ENCODE data around the gene TEX10.
A peak's percentile ranks its signal among the peaks of the same experiment; 100 is the strongest.
"Not testable (repeated sequence)": the region's sequence is repeated elsewhere in the genome, so short reads cannot be mapped to it uniquely, and the experiment has no call there.

Gene TEX10

GRCh38 chr9:100352727-100353505 lies at the start of gene TEX10:
Gene TEX10 (minus strand): TSS chr9:100352942. CDS start chr9:100349363, 3,579 bp downstream.
- peak; percentile 74 for DNase-seq (ENCODE audit: low read depth, low spot score)

GRCh38 chr9:100401042-100401441 lies 48.3 kb upstream of the TEX10 start:
- DNase-seq (ENCODE audit: low read depth, low spot score) = no peak

DNA sequence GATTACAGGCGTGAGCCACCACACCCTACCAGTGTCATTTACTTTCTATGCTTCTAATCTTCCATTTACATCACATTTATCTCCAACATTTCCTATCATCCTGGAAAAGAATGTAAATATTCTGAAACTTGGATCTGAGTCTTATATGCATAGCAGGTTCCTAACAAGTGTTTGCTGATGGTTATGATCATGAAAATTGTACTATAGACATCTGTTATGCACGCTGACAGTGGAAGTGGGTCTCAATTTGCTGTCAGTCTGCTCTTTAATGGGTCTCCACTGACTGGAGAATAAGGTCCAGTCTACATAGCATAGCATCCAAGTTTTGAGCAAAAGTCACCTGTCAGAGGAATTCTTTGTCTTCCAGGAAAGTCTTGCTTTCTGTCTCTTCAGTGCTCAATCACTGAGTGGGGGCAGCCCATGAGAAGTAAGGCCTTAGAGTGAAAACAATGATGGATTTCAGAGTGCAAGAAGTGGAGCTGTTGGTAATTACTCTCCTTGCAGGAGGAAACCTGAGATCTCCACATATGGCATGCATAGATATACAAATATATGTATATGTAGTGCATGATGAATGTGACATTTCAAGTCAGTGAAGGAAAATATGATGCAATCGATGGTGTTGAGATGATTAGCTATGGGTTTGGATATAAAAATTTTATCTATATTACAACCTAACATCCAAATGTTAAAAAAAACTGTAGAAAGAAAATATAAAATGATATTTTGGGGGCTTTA lies 45.0 kb upstream of the TEX10 start:
- DNase-seq (ENCODE audit: low read depth, low spot score) = no peak

DNA sequence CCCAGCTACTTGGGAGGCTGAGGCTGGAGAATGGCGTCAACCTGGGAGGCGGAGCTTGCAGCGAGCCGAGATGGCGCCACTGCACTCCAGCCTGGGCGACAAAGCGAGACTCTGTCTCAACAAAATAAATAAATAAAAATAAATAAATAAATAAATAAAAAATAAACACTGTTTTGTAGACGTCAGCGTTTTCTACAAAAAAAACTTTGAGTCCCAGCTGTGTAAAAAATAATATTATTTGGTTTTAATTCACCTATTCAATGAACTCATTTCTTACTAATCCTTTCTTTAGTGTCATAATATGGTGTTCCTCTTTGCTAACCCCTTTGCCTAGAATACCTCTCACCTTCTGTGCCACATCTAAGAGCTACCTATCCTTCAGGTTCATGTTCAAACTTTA lies 44.0 kb upstream of the TEX10 start:
- no peak for DNase-seq (ENCODE audit: low read depth, low spot score)

- no peak for DNase-seq (ENCODE audit: low read depth, low spot score)
Observed at GRCh38 chr9:100394816-100395215, 42.1 kb upstream of the TEX10 start.

DNA sequence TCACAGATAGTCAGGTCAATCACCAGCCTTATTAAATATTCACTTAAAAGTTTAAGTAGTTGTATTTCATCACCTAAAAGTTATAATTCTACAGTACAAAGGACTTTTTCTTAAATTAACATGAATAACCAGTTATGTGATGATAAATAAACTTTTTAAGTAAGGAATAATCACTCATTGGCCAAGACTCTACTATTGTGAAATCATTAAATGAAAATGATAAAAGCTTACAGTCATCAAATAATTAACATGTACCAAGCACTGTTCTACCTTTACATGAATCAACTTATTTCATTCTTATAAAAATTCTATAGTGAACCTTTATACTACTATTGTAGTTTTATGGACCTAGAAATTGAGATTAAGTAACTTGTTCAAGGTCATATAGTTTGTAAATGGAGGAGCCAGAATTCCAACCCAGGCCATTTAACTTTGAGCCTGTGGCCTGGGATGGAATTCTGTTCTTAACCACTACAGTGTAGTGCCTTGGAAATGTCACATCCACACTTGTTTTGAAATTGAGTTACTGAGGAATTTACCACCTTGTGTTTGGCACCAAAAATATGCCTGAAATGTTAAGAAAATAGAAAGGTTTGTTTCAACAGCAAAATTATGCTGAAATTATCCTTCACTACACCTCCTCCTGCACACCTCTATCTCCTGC lies 41.4 kb upstream of the TEX10 start:
- no peak for DNase-seq (ENCODE audit: low read depth, low spot score)

GRCh38 chr9:100392989-100393388 lies 40.2 kb upstream of the TEX10 start:
- not testable (repeated sequence) for DNase-seq (ENCODE audit: low read depth, low spot score)

GRCh38 chr9:100379862-100380261 lies 27.1 kb upstream of the TEX10 start:
- DNase-seq (ENCODE audit: low read depth, low spot score) = no peak

GRCh38 chr9:100377015-100377414 lies 24.3 kb upstream of the TEX10 start:
- DNase-seq (ENCODE audit: low read depth, low spot score) = no peak

- no peak for DNase-seq (ENCODE audit: low read depth, low spot score)
Observed at GRCh38 chr9:100375658-100376057, 22.9 kb upstream of the TEX10 start.

DNA sequence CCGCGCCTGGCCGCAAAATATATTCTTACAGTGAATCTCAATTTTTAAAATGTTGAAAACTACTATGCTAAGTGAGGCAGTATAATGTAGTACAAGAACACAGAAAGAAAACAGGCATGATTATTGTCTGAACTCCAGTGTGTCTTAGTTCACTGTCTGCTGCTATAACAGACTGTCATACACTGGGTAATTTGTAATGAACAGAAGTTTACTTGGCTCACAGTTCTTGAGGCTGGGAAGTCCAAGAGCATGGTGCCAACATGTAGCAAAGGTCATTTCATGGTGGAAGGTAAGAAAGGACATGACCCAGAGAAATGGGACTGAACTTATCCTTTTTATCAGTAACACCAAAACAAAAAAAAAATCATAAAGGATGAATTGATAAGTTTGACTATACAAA lies 19.9 kb upstream of the TEX10 start:
- DNase-seq (ENCODE audit: low read depth, low spot score) = no peak

- no peak for DNase-seq (ENCODE audit: low read depth, low spot score)
Observed at GRCh38 chr9:100370064-100370723, 17.5 kb upstream of the TEX10 start.

GRCh38 chr9:100368672-100369071 lies 15.9 kb upstream of the TEX10 start:
- no peak for DNase-seq (ENCODE audit: low read depth, low spot score)

DNA sequence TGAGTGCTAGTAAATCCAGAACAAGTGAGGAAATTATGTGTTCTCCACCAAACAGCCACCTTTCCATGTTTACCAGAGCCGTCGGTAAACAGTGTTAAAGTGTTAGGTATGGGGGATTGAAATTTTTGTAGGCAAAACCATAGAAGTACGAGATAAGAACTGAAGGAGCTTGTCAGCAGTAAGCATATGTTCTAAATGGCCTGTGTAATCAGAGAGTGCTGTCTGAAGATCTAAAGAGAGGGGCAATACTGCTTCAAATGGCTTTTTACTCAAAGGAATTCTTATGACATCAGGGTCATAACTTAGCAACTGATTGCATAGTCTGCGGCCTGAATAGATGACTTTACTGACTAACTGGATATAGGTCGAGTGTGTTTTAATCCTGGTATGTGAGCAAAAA lies 13.4 kb upstream of the TEX10 start:
- DNase-seq (ENCODE audit: low read depth, low spot score) = no peak

- no peak for DNase-seq (ENCODE audit: low read depth, low spot score)
Observed at GRCh38 chr9:100364013-100364412, 11.3 kb upstream of the TEX10 start.

DNA sequence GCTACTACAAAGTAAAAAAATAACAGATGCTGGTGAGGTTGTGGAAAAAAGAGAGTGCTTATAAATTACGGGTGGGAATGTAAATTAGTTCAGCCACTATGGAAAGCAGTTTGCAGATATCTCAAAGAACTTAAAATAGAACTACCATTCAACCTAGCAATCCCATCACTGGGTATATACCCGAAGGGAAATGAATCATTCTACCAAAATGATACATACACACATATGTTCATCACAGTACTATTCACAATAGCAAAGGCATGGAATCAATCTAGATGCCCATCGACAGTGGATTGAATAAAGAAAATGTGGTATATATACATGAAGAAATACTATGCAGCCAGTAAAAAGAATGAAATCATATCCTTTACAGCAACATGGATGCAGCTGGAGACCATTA lies 6.3 kb upstream of the TEX10 start:
- DNase-seq (ENCODE audit: low read depth, low spot score) = no peak

DNA sequence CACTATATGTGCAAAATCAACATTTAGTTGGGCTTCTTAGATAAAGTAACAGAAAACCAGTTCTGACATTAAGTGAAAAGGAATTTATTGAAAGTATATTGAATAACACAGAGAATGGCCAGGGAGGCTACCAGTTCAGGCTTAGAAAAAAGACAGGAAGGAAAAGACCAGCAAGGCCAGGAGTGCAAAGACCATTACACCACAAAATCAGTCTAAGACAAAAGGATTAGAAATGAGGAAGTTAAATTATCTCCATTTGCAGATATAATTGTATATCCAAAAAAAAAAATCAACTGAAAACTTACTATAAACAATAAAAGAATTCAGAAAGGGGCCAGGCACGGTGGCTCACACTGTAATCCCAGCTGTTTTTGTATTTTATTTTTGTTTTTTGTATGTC lies 4.8 kb upstream of the TEX10 start:
- no peak for DNase-seq (ENCODE audit: low read depth, low spot score)

- no peak for DNase-seq (ENCODE audit: low read depth, low spot score)
Observed at GRCh38 chr9:100355561-100355960, 2.8 kb upstream of the TEX10 start.

GRCh38 chr9:100354121-100354800 lies 1.5 kb upstream of the TEX10 start:
- DNase-seq (ENCODE audit: low read depth, low spot score) = no peak

DNA sequence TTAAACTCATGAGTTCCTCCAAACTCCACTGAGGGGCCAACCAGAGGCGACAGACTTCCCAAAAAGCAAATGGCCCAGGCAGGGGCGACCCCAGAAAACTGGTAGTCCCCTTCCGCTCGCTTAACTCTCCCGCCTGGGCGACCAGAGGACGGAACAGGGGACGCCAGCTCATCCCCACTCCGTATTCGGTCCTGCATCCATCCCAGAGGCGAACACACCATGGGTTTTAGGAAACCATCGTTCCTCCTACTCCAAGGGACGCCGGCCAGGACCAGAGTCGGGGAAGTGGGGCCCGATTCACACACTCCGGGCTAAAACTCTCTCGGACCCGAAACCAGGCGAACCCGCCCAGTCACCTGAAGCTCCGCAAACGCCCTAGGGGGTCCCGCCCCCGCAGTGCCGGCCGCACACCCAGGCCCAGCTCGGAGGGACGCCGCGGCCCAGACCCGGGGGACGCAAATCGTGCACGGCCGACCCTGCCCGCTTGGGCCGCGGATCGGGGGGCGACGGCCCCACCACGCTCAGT lies 478 bp downstream of the TEX10 start:
- no peak for DNase-seq (ENCODE audit: low read depth, low spot score)

DNA sequence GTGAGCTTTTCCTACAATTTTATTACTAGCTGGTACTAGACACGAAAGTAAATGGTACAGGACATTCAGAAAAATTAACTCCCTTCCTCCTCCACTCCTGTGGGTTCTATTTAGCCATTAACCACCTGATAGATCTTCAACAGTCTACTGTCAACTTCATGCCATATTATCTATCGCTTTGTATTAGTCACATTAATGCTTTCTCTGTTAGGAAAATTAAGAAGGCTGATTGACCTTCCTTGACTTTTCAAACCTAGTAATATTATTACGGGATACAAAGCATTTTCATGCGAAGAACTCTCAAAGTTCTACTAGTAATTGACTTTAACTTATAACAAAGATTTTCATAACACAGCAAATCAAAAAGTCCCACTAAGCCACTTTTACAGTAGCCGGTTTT lies 1.2 kb downstream of the TEX10 start:
- DNase-seq (ENCODE audit: low read depth, low spot score) = no peak

All from activated CD4-positive, CD25-positive, alpha-beta regulatory T cell treated with anti-CD3 and anti-CD28 coated beads, Interleukin-2, amount 50 U/mL, for 16 hours (primary cell).